HFFc6 (cell line): Measurements from ENCODE around the gene TMPRSS15. TPM values are rescaled to one million over a fixed set of nuclear protein-coding genes. Genes with fewer than 3 reads are reported as not detected.

ENCODE experiments used
- DNase-seq: peaks from one replicate; pipeline ENCODE4 v3.0.0-alpha.2; 2018
- H3K27ac Mint-ChIP-seq: 2 replicates; pipeline ENCODE4 v1.8.0; 2020; ENCODE audit warnings: mild to moderate bottlenecking, mixed read lengths
- H3K27me3 Mint-ChIP-seq: 2 replicates; pipeline ENCODE4 v1.8.0; 2021; ENCODE audit warnings: mild to moderate bottlenecking, moderate library complexity, mixed read lengths; ENCODE audit not compliant: insufficient read depth
- H3K36me3 Mint-ChIP-seq: 2 replicates; pipeline ENCODE4 v1.8.0; 2021; ENCODE audit warnings: low read depth, mixed read lengths
- H3K4me1 Mint-ChIP-seq: 2 replicates; pipeline ENCODE4 v1.8.0; 2020; ENCODE audit warnings: low read depth, mixed read lengths
- H3K4me3 Mint-ChIP-seq: 2 replicates; pipeline ENCODE4 v1.8.0; 2020; ENCODE audit warnings: mild to moderate bottlenecking, moderate library complexity, mixed read lengths
- H3K9me3 Mint-ChIP-seq: 2 replicates; pipeline ENCODE4 v1.8.0; 2020; ENCODE audit warnings: mild to moderate bottlenecking, mixed read lengths
- CTCF ChIP-seq: fragments of 200-600 bp; sonication (generic); IDR thresholded peaks from 2 replicates; pipeline ENCODE4 v1.5.0; 2021; ENCODE audit warnings: antibody characterized with exemption, mild to moderate bottlenecking
- total RNA-seq, 6 experiments: library from RNA; stranded (reverse); fragmentation: NEBNext Ultra II Directional; extraction: Animal tissue kit (Norgen Biotek cat#: 25700); gene quantifications; 2 replicates in 1 of 6; 3 replicates in 5 of 6; pipeline ENCODE4 v1.2.3, GENCODE V29; 2021

Gene TMPRSS15
- total RNA-seq, 6 experiments from 2014 or later = not detected

GRCh38 chr21:18349468-18349867, 54.1 kb downstream of the TMPRSS15 start:
- no peak overlapping the region for H3K4me3 Mint-ChIP-seq
- no peaks in the 10 kb centered on the region for H3K27me3 Mint-ChIP-seq
- peaks cover 19% of the 10 kb centered on the region for H3K9me3 Mint-ChIP-seq

DNA sequence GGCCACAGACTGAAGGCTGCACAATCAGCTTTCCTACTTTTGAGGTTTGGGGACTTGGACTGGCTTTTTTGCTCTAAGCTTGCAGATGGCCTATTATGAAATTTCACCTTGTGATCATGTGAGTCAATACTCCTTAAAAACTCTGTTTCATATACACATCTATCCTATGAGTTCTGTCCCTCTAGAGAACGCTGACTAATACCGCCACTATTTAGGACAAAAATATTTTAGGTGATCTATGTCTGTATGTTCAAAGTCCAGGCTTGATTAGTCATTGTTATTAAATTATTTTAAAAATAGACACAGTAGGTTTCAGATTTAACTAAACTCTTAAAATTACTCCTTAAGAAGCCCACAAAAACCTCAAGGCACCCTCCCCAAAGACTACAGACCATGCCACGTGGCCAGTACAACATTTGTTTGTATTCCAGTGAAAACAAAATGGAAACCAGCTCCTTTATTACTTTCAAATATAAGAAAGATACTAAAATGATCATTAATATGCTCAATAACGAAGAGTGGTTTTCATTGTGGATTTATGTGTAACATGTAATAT, 63.1 kb downstream of the TMPRSS15 start:
- Mint-ChIP-seq H3K9me3 (peaks cover 55% of the 10 kb centered on the region), H3K27me3 (no peaks in the 10 kb centered on the region), H3K36me3 (no peaks in the 10 kb centered on the region; the same call in 1 of the 2 replicates), H3K27ac (no peak overlapping the region), H3K4me3 (no peak overlapping the region), H3K4me1 (no peaks in the 10 kb centered on the region)
- TF ChIP-seq CTCF = no peak
- no peak for DNase-seq

More at GRCh38 chr21:18349468-18349867, 54.1 kb downstream of the TMPRSS15 start:
- no peak for DNase-seq
- no peak overlapping the region for H3K27ac Mint-ChIP-seq
- H3K4me1 Mint-ChIP-seq = no peaks in the 10 kb centered on the region
- no peak for TF ChIP-seq CTCF
- H3K36me3 Mint-ChIP-seq = 0 out of 2 replicates have a peak, but pooled peaks cover 4% of the 10 kb centered on the region

- Mint-ChIP-seq H3K27ac (no peak overlapping the region), H3K36me3 (no peaks in the 10 kb centered on the region; the same call in 1 of the 2 replicates), H3K4me3 (no peak overlapping the region), H3K4me1 (no peaks in the 10 kb centered on the region), H3K9me3 (peaks cover 60% of the 10 kb centered on the region), H3K27me3 (no peaks in the 10 kb centered on the region)
- TF ChIP-seq CTCF = no peak
- DNase-seq = no peak
These were observed 67.8 kb downstream of the TMPRSS15 start for GRCh38 chr21:18335651-18336236.

DNA sequence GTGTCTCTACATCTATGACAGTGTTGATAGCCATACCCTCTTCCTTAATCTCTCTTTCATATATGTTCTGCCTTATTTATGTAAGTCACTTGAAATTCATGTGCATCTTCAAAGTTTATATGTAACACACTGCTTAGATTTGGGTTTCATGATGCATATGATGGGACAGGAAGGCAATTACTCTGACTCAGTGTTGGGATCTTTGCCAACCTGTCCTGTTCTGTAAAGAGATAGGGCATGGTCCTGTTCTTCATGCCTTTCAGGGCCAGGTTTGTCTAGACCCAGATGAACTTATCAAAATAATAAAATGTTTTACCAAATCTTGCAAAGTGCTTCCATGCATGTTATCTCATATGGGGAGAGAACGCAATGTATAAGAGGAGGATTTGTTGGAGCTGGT, 69.5 kb downstream of the TMPRSS15 start:
- Mint-ChIP-seq H3K27me3 (no peaks in the 10 kb centered on the region), H3K4me3 (no peak overlapping the region), H3K36me3 (no peaks in the 10 kb centered on the region; the same call in 1 of the 2 replicates), H3K27ac (no peak overlapping the region), H3K4me1 (no peaks in the 10 kb centered on the region), H3K9me3 (peaks cover 53% of the 10 kb centered on the region)
- DNase-seq = no peak
- no peak for TF ChIP-seq CTCF

DNA sequence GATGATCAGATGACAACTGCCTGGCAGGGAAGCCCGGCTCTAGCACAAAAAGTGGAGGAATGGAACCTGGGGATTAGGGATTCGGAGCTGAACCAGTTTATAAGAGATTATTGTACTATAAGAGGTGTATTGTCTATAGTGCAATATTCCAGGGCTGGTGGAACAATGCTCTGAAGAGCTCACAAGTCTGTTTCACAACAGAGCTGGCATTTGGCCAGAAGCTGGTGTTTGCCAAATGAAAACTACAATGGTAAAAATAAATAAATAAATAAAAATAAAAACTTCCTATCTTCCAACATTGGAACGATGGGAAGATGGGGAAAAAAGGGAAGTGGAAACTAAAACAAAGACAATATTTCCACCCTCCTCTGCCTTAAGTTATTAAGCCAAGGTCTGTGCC, 85.4 kb downstream of the TMPRSS15 start:
- H3K9me3 Mint-ChIP-seq = peaks cover 40% of the 10 kb centered on the region
- no peaks in the 10 kb centered on the region for H3K27me3 Mint-ChIP-seq
- H3K27ac Mint-ChIP-seq = no peak overlapping the region
- no peak overlapping the region for H3K4me3 Mint-ChIP-seq
- peaks cover 3% of the 10 kb centered on the region; the same call in 1 of the 2 replicates for H3K36me3 Mint-ChIP-seq
- TF ChIP-seq CTCF = no peak
- no peaks in the 10 kb centered on the region for H3K4me1 Mint-ChIP-seq
- no peak for DNase-seq
